Raji (cell line): Measurements from ENCODE around the gene GPRC5D.
A peak's percentile ranks its signal among the peaks of the same experiment; 100 is the strongest.

Experiments used
- POLR2A ChIP-seq: IDR thresholded peaks from 2 replicates; pipeline ENCODE4 v1.6.1; 2011; ENCODE audit warnings: low read depth, low read length, control low read depth; ENCODE audit not compliant: insufficient read depth

GPRC5D gene

DNA sequence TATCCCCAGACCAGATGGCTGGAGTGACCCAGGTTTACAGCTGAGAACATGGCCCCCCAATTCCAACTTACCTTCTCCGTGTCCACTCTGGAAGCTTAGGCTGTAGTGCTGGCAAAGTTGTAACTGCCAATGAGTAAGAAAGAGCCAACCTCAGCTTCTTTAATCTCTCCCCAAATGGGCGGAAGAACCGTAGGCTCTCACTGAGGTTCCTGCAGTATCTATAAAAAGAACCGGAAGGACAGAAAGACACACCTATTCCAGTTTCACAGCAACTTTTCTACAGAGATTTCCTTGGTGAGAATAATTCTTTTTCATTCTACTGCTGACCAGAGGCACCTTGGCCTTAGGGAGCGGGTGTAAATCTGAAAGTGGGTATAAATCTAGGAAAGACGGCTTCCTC, at the start of gene GPRC5D:
Gene GPRC5D, minus strand, starts transcription at position 135 of the 400 bp plus-strand sequence. CDS start 1,786 bp downstream, outside the sequence.
- no peak for TF ChIP-seq POLR2A

DNA sequence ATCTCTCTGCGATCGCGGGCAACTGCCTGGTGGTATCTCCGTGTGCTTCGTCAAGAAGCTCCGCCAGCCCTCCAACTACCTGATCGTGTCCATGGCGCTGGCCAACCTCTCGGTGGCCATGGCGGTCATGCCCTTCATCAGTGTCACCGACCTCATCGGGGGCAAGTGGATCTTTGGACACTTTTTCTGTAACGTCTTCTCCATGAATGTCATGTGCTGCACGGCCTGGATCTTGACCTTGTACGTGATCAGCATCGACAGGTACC, 49.7 kb upstream of the GPRC5D start:
- TF ChIP-seq POLR2A = no peak

DNA sequence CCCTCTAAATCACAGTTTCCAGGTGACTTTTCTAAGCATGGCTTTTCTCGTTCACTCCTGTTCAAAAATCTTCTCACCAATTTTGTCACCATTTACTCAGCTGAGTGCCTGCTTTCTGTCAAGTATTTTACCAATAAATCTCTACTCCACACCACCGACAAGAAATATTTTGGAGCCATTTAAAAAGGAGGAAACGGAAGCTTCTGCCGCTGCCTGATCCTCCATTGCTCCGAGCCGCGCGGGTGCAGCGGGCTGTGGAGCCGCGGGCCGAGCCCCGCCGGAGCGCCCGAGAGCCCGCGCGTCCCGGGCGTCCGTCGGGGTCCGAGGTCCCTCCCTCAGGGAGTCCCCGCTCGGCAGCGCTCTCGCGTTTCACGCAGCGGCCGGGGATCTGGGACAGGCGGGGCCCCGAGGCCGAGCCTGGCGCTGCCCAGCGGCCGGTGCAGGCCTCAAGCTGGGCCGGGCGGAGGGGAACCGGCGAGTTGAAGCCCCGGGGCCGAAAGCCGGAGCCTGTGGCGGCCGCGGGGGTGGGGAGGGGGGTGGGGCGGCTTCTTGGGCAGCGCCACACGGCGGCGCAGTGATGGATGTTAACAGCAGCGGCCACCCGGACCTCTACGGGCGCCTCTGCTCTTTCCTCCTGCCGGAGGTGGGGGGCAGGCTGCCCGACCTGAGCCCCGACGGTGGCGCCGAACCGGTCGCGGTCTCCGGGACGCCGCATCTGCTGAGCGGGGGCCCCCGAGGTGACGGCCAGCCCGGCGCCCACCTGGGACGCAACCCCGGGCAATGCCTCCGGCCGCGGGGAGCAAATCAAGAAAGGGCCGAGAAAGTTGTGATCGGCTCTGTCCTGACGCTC, 49.2 kb upstream of the GPRC5D start:
- TF ChIP-seq POLR2A = no peak

DNA sequence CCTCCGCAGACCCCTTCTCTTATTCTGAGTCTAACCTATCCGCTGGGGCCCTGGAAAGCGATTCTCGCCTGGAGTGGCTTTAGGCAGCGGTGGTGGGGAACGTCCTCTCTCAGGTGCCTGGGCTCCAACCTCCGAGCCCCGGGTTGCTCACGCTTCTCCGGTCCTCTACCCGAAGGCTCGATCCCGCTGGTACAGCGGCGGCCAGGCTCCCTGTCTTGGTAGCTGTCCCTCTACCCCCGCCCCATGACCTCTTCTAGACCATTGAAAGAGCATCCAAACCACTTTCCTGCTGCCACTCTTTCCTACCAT, 48.6 kb upstream of the GPRC5D start:
- no peak for TF ChIP-seq POLR2A

DNA sequence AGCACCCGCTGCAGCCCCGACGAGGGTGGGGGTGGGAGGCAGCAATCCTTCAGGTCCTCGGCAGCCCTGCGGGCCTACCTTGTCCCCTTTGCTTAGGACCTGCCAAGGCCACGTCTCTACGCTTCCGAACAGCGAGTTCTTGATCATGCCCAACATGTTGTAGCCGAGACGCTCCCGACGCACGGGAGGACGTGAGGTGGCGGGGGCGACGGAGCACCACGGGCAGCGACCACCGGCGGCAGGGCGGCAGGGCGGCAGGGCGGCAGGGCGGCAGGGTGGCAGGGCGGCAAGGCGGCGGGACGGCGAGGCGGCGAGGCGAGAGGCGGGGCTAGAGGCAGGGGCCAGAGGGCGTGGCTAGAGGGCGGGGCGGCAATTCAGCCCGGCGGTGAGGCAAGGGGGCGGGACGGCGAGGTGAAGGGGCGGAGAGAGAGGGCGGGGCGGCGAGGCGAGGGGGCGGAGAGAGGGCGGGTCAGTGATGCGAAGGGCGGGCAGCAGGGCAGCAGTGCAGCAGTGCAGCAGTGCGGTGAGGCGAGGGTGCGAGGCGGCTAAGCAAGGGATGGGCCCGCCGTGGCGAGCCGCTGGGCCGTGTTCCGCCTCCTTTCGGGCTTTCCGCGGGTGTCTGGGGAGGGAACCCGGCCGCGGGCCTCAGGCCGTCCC, 48.1 kb upstream of the GPRC5D start, which contains the start of gene HEBP1:
Gene HEBP1, minus strand, starts transcription at position 307 of the 657 bp plus-strand sequence. Its CDS starts 151 bp downstream, at position 156.
- TF ChIP-seq POLR2A = peak; percentile 63

DNA sequence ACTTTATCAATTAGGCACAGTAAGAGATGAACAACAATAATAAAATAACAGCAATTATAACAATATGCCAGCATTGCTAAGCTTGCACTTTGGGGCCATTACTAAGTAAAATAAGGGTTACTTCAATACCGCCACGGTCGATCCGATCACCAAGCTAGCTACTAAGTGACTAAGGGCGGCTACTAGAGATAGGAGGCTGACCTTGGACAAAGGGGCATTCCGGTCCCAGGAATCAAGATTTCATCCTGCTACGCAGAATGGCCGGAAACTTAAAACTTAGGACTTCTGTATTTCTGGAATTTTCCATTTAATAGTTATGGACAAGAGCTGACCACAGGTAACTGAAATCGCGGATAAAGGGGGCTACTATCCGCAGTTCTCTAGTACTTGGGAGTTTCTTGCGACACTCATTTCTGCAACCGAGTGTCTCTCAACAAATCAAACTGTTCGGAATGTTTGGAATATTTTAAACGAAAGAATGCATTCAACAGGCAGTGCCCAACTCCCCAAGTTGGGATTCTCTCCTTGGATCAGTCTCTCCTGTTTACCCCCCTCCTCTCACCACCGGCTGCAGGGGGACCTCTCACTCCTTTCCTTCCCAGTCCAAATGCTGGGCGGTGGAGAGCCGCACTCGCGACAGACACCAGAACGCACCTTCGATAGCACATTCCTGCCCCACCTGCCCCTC, 47.4 kb upstream of the GPRC5D start:
- no peak for TF ChIP-seq POLR2A

DNA sequence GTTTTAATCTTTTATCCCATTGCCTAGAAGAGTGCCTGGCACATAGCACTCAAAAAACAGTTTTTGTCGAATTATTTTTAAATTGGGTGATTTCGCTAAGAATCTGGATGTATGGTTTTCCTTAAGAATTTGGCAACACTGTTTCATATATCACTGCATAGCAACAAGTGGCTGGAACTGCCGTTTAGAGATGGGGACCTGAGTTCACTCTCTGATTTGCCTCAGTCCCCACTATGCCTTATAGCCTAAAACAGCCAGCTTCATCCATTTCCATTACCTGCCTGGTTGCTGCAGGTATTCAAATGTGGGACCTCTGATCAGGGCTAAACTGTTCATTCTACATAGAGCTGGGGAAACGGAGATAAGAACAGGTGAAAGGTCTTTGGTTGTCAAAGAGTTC, 46.3 kb upstream of the GPRC5D start:
- TF ChIP-seq POLR2A = no peak

DNA sequence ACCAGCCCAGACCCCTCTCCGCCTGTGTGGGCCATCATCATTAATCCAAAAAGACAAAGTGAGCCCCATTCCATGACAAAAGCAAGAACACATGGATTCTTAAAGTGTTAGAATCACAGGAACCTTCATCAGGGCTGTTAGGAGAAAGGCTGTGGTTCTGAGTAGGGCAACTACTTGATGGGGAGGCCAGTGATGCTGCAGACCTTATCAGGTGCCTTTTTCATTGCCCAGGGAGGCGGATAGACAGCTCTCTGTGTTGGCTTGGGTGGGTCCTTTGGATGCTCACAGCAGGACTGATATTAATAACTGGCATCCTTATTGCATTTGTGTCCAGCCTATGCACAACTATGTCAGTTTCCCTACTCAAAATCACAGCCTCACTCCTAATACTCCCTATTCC, 45.8 kb upstream of the GPRC5D start:
- no peak for TF ChIP-seq POLR2A

DNA sequence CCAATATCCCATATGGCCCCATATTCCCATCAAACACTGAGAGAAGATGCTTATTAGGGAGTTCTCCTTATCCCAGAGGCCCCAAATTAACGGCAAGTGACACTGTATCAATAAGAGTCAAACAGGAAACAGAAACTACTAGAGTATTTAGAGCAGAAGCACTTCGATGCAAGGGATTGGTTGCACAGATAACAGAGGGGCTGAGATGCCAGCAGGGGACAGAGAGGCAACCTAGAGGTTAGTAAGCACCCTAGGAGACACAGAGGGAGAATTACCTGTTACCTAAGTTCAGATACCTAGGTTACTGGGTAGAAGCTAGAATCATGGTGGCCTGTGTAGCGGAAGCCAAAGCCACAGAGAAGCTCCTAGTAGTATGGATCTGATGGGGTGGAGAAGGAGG, 45.2 kb upstream of the GPRC5D start:
- no peak for TF ChIP-seq POLR2A

DNA sequence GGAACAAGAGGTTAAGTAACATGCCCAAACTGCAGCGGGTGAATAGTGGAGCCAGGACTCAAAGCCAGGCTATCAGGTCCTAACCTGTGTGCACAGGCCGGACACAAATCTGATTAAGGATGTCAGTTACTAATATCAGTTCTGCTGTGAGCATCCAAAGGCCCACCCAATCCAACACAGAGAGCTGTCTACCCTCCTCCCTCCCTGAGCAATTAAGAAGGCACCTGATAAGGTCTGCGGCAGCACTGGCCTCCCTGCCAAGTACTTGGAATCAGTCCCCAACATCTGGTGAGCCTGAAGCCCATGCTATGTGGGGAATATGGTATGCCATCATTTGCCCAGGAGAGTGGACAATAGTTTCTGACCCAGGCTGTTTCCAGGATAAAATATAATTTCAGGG, 44.2 kb upstream of the GPRC5D start:
- TF ChIP-seq POLR2A = no peak

DNA sequence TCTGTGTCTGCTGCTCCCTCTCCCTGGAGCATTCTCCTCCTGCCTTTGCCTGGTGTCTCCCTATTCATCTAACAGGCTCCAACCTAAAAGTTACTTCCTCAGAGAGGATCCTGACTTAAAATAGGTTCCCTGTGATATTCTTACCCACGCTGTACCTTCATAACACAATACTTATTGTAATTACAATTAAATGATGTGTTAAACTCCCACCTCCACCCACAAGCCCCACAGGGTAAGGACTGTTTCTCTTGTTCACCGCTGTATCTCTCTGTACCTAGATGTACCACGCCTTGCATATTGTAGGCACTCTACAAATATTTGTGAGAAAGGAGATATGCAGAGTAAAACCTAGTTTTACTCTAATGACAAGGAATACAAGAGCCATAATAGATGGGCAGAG, 43.1 kb upstream of the GPRC5D start:
- no peak for TF ChIP-seq POLR2A

DNA sequence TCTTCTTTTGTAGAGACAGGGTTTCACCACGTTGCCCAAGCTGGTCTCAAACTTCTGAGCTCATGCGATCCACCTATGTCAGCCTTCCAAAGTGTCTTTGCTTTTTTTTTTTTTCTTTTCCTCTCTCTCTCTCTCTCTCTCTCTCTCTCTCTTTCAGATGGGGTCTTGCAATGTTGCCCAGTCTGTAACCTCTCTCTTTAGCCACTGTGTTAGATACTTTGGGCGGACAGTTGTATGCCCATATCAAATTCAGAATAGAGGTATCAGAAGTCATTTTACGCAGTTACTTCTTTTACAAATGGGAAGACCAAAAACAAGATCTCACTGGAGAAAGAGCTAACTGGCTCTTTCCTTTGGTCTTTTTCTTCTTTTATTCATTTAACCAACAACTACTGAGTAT, 41.4 kb upstream of the GPRC5D start:
- TF ChIP-seq POLR2A = no peak

DNA sequence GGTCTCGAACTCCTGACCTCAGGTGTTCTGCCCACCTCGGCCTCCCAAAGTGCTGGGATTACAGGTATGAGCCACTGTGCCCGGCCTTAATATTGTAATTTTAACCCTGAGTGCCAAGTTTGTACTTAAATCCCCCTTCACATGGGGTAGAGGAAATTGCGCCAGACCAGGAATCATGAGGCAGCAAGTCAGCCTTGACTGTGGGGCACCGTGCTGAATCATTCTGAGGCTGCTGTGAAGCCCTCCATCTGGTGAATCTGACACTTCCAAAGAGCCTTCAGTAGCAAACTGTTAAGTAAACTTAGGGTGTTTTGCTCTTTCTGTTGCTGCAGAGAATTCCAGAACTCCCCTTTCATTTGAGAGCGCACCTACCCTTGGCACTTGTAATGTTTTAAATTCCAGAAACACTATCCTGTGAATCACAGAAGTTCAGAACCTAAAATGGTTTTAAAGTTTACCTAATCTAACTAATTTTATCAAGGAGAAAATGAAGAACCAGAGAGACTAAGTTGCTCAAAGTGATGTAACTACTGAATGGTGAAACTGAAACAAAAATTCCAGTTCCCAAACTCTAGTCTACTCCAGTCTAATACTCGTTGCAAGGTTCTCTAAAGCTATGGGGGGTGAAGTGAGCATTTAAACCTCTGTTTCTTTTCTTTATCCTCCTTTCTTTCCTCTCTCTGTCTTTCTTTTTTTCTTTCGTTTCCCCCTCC, 40.6 kb upstream of the GPRC5D start:
- no peak for TF ChIP-seq POLR2A

DNA sequence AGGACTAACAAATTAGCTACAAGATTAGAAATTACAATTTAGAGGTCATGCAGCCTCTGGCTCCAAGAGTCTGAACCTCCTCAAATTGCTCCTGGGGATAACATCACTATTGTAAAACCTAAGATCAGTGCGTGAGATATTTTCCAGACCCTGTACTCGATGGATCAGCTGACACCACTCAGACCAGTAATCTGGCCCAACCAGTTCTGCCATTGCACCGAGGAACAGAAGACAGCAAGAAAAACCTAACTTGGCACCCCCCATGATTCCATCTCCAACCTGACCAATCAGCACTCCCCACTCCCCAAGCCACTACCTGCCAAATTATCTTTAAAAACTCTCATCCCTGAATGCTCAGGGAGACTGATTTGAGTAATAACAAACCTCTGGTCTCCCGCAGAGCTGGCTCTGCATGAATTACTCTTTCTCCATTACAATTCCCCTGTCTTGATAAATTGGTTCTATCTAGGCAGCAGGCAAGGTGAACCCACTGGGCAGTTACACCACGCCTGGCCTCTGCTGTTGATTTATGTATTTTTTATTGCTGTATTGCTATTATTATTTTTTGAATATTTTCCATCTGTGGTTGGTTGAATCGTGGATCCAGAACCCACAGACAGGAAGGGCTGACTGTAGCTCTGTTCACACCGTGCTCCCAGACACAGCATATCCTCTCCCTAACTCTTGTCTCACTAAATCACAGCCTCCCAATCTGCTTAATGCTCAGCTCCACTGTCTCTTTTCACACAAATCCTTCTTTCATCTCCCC, 38.9 kb upstream of the GPRC5D start:
- no peak for TF ChIP-seq POLR2A

DNA sequence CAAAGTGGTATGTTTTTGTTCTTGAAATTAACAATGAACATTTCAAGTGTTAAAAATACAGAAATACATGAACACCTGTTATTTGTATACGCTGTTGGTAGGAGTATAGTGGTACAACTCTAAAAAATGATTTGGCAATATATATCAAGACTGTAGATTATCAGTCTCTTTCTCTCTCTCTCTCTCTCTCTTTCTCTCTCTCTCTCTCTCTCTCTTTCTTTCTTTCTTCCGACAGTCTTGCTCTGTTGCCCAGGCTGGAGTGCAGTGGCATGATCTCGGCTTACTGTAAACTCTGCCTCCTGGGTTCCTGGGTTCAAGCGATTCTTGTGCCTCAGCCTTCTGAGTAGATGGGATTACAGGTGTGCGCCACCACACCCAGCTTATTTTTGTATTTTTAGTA, 35.5 kb upstream of the GPRC5D start:
- TF ChIP-seq POLR2A = no peak
